Measurements from ENCODE around the gene CFL2.
A peak's percentile ranks its signal among the peaks of the same experiment; 100 is the strongest.

The CFL2 gene

GRCh38 chr14:34678306-34678705 is 36.1 kb downstream of the CFL2 start:
- no peak for DNase-seq (ENCODE audit: low read depth)
- TF ChIP-seq CTCF (IDR thresholded peaks at IDR 0.05; ENCODE audit: control insufficient read depth, extremely low read depth, insufficient read depth): no peak
- H3K4me3 ChIP-seq (ENCODE audit: low read depth, low read length): no peak overlapping the region

GRCh38 chr14:34676516-34677211 is 37.7 kb downstream of the CFL2 start:
- H3K4me3 ChIP-seq (ENCODE audit: low read depth, low read length): no peak overlapping the region
- TF ChIP-seq CTCF (IDR thresholded peaks at IDR 0.05; ENCODE audit: control insufficient read depth, extremely low read depth, insufficient read depth): no peak
- DNase-seq (ENCODE audit: low read depth): peak; percentile 26

GRCh38 chr14:34673702-34674101 is 40.7 kb downstream of the CFL2 start:
- no peak for TF ChIP-seq CTCF (IDR thresholded peaks at IDR 0.05; ENCODE audit: control insufficient read depth, extremely low read depth, insufficient read depth)
- DNase-seq (ENCODE audit: low read depth): no peak
- H3K4me3 ChIP-seq (ENCODE audit: low read depth, low read length): no peak overlapping the region

GRCh38 chr14:34671716-34672115 is 42.7 kb downstream of the CFL2 start:
- TF ChIP-seq CTCF (IDR thresholded peaks at IDR 0.05; ENCODE audit: control insufficient read depth, extremely low read depth, insufficient read depth): no peak
- H3K4me3 ChIP-seq (ENCODE audit: low read depth, low read length): no peak overlapping the region
- no peak for DNase-seq (ENCODE audit: low read depth)

- H3K4me3 ChIP-seq (ENCODE audit: low read depth, low read length): no peak overlapping the region
- TF ChIP-seq CTCF (IDR thresholded peaks at IDR 0.05; ENCODE audit: control insufficient read depth, extremely low read depth, insufficient read depth): no peak
- DNase-seq (ENCODE audit: low read depth): no peak
These were observed 46.3 kb downstream of the CFL2 start for GRCh38 chr14:34668111-34668510.

GRCh38 chr14:34667007-34667406 is 47.4 kb downstream of the CFL2 start:
- DNase-seq (ENCODE audit: low read depth): no peak
- no peak for TF ChIP-seq CTCF (IDR thresholded peaks at IDR 0.05; ENCODE audit: control insufficient read depth, extremely low read depth, insufficient read depth)
- no peak overlapping the region for H3K4me3 ChIP-seq (ENCODE audit: low read depth, low read length)

All from LNCaP clone FGC (cell line).